NCI-H2227 treated with DMSO at 0.1 percent for 48 hours (cell line): Measurements from ENCODE around the gene KRTAP4-3.
A peak's percentile ranks its signal among the peaks of the same experiment; 100 is the strongest.
"Not testable (repeated sequence)": the region's sequence is repeated elsewhere in the genome, so short reads cannot be mapped to it uniquely, and the experiment has no call there.

Experiments used
- DNase-seq: peaks from one replicate; lab custom pipeline; 2025; lab: John Stamatoyannopoulos, UW

The KRTAP4-3 gene

DNA sequence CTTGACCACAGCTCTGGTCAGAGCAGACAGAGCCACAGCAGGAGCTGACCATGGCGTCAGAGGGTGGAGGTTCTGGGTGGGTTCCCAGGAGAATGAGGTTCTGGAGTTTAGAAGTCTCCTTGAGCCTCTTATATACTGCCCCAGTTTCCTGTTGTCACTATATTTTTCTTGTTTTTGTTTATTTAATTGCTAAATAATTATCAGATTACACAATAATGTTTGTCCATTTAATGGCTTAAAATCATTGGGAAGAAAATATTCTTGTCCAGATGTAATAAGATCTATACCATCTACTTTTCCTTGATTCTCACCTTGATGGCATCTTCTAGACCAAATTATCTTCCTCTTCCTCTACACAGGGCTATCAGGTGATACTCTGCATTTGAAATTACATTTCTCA, at the start of gene KRTAP4-3:
Gene KRTAP4-3, minus strand, starts transcription at position 101 of the 400 bp plus-strand sequence. Its CDS starts 49 bp downstream, at position 52.
- DNase-seq = no peak

DNA sequence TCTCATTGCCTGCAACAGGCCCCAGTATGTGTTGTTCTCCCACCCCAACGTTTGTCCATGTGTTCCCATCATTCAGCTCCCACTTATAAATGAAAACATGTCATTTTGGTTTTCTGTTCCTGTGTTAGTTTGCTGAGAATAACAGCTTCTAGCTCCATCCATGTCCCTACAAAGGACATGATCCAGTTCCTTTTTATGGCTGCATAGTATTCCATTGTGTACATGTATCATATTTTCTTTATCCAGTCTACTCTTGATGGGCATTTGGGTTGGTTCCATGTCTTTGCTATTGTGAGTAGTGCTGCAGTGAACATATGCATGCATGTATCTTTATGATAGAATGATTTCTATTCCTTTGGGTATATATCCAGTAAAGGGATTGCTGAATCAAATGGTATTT, 47.7 kb upstream of the KRTAP4-3 start:
- DNase-seq = no peak

DNA sequence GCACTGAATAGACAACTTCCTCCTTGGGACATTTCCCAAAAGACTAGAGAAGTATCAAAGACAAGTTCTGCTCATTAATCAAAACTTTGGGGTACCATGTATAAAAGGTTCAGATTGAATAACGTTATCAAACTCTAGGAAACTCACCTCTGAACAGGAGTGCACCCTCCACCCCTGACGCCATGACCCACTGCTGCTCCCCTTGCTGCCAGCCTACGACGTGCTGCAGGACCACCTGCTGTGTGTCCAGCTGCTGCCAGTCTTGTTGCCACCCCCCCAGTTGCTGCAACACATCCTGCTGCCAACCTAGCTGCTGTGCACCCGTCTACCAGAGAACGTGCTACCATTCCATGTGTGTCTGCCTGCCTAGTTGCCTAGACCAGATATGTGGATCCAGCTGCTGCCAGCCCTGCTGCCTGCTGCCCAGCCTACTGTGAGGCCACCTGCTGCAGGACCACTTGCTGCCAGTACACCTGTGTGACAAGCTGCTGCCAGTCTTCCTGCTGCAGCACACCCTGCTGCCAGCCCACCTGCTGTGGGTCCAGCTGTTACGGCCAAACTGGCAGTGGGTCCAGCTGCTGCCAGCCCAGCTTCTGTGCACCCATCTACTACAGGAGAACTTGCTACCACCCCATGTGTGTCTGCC, 44.6 kb upstream of the KRTAP4-3 start:
- DNase-seq = no peak

DNA sequence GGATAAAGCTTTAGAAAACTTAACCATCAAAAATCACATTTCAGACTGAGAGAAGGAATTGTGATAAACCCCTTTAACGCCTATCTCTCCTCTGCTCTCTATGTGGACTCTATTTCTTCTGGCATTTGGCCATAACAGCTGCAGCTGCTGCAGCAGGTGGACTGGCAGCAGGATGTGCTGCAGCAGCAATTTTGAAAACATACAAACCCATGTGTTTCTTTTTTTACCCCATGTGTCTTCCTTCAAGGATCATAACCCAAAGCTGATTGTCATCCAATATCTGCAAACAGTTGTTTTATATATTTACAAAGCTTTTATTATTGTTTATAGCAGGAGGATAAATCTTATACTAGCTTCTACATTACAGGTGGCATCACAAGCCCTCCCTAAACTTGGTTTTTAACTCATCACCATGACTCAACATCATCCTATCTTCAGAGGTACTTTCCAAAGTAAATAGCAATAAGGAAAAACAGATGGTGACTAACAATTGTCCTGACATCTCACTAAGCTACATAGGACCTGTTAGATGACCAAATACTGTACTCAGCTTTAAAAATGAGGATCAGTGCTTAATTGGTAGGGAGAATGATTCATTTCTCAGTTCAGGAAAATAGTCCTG, 43.9 kb upstream of the KRTAP4-3 start:
- no peak for DNase-seq

DNA sequence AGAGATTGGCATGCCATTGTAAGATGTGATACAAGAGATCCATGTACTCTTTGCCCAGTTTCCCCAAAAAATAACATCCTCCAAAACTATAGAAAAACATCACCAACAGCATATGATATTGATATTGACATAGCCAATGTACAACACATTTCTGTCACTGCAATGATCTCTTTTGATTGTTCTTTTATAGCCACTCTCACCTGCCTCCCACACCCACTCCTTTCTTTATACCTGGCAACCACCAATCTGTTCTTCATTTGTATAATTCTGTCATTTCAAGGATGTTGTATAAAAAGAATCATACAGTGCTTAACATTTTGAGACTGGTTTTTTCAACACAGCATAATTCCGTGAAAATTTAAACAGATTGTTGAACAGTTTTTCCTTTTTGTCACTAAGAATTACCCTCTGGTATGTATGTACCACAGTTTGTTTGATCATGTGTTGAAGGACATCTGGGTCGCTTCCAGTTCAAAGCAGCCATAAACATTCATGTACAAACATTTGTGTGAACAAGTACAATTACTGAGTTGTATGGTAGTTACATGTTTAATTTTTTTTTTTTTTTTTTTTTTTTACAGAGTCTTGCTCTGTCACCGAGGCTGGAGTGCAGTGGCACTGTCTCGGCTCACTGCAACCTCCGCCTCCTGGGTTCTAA, 31.5 kb upstream of the KRTAP4-3 start:
- DNase-seq = no peak

DNA sequence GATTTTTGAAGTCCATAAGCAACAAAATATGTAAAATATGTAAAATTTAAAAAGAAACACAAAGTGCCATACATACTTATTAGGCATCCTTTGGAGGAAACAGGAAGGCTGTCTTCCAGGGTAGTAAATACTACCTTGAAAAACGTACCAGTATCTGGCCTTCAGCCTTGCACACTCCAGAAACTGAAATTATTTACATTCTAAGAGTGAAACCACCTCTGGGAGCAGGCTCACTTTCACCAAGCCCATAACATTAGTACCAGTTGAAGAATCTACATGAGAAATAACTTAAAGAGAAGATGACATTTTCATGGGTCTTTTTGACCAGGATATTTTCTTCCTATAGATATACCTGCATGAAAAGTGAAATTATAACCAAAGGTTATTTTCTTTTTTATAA, 28.0 kb upstream of the KRTAP4-3 start:
- DNase-seq = no peak

DNA sequence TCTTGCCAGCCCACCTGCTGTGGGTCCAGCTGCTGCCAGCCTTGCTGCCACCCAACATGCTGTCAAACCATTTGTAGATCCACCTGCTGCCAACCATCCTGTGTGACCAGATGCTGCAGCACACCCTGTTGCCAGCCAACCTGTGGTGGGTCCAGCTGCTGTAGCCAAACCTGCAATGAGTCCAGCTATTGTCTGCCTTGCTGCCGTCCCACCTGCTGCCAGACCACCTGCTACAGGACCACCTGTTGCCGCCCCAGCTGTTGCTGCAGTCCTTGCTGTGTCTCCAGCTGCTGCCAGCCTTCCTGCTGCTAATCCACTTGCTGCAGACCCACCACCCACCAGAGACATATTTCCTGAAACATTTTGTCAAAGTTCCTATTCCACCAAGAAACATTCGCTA, 22.3 kb upstream of the KRTAP4-3 start:
- DNase-seq = no peak

DNA sequence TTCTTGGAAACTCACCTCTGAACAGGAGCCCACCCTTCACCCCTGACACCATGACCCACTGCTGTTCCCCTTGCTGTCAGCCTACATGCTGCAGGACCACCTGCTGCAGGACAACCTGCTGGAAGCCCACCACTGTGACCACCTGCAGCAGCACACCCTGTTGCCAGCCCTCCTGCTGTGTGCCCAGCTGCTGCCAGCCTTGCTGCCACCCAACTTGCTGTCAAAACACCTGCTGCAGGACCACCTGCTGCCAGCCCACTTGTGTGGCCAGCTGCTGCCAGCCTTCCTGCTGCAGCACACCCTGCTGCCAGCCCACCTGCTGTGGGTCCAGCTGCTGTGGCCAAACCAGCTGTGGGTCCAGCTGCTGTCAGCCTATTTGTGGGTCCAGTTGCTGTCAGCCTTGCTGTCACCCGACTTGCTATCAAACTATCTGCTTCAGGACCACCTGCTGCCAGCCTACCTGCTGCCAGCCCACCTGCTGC, 21.9 kb upstream of the KRTAP4-3 start, which contains the start of gene KRTAP9-1:
Gene KRTAP9-1, plus strand, starts transcription at position 51 of the 482 bp plus-strand sequence. Its CDS starts 0 bp downstream, at position 51.
- not testable (repeated sequence) for DNase-seq

DNA sequence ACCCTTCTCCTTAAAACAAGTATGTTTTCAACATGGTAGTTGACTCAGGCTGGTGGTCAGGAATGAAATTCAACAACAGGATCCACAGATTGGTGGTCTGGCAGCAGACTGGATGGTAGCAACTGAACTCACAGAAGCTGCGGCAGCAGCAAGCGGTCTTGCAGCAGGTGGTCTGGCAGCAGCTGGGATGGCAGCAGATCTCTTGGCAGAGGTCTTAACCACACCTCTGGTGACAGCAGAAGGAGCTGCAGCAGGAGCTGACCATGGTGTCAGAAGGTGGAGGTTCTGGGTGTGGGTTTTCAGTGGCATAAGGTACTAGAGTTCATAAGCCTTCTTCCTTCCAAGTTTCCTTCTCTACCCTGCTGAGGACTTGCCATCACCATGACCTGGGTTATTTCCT, 18.9 kb upstream of the KRTAP4-3 start:
- no peak for DNase-seq

DNA sequence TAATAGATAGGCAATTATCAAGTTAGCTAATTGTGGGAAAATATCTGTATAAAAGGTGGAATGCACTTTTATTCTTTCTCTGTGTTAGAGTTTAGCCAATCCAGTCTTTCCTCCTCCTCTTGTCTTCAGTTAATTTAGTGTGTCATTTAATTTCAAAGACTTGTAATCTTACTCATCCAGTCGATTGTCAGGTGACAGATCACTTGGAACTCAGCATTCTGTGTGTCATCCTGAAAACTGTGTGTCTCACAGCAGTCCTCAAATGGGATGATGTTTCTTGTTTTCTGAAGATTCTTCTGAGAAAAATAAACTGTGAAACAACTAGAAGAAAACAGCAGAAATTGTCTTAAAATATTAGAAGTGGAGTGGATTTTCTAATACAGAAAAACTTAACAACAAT, 17.0 kb upstream of the KRTAP4-3 start:
- DNase-seq = no peak

DNA sequence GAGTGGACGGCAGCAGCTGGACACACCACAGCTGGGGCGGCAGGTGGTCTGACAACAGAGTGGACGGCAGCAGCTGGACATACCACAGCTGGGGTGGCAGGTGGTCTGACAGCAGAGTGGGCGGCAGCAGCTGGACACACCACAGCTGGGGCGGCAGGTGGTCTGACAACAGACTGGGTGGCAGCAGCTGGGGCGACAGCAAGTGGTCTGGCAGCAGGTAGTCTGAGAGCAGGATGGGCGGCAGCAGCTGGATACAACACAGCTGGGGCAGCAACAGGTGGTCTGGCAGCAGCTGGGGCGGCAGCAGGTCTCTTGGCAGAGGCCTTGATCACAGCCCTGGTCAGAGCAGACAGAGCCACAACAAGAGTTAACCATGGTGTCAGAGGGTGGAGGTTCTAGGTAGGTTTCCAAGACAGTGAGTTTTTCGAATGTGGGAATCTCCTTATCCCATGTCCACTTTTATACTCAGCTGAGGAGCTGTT, 16.5 kb upstream of the KRTAP4-3 start, which contains the start of gene KRTAP4-1:
Gene KRTAP4-1, minus strand, starts transcription at position 432 of the 482 bp plus-strand sequence. Its CDS starts 57 bp downstream, at position 375.
- no peak for DNase-seq

DNA sequence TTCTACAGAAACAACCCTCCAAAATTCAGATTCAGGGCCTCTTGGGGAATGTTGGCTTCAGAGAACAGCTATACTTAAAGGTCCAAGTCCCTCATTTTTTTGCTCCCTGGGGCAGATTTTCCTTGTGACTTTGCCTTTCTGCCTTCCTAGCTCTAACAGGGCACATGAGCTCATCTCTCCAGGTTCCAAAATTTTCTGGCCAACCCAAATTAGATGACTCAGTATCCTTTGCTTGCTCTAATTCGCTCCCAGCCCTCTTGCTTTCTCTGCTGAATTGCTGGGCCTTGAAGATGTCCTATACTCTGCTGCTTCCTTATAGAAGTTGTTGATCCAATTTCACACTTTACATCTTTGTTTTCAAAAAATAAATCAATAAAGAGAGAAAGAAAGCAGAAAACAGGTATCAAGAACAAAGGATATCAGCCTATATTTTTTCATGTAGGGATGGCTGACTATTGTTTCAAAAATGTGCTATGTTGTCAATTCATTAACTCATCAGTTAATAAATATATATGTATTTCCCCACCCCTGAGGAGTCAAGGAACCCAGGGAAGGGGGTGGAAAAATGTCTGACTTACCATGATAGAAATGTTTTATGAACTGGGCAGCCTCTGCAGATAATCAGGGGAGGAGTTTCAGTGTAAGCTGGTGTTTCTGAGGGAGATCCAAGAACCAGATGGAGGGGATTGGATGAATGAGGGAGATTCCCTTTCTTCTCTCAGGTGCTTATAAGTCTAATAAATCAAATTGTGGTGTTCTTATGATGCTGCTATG, 11.0 kb upstream of the KRTAP4-3 start:
- DNase-seq = no peak

DNA sequence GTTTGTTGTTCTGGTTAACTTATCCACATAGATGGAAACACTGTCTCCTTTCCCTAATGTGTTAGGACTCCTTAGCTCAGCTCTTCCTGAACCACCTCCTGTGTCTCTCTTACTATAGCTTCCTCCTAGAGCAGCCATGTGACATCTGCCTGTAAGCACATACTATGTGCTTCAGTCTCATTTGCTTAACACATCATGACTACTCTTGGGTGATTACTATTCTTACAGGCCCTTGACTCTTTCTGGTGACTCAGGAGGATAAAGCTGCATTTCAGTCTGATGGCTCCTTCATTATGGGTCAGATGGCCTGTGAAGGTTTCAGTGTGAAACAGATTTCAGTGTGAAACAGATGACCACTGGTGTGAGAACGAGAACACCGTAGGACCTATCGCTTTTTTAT, 10.3 kb upstream of the KRTAP4-3 start:
- no peak for DNase-seq

DNA sequence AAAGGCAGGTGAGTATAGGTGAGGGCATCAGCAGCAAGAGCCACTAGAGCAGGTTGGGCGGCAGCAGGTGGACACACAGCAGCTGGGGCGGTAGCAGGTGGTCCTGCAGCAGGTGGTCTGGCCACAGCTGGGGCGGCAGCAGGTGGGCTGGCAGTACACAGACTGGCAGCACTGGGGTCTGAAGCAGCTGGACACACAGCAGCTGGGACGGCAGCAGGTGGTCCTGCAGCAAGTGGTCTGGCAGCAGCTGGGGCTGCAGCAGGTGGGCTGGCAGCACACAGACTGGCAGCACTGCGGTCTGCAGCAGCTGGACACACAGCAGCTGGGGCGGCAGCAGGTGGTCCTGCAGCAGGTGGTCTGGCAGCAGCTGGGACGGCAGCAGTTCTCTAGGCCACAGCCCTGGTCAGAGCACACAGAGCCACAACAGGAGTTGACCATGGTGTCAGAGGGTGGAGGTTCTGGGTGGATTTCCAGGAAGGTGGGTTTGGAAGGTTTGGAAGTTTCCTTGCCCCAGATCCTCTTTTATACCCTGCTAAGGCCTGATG, 9.8 kb upstream of the KRTAP4-3 start, which contains the start of gene KRTAP4-2:
Gene KRTAP4-2, minus strand, starts transcription at position 495 of the 545 bp plus-strand sequence. Its CDS starts 57 bp downstream, at position 438.
- DNase-seq = no peak

DNA sequence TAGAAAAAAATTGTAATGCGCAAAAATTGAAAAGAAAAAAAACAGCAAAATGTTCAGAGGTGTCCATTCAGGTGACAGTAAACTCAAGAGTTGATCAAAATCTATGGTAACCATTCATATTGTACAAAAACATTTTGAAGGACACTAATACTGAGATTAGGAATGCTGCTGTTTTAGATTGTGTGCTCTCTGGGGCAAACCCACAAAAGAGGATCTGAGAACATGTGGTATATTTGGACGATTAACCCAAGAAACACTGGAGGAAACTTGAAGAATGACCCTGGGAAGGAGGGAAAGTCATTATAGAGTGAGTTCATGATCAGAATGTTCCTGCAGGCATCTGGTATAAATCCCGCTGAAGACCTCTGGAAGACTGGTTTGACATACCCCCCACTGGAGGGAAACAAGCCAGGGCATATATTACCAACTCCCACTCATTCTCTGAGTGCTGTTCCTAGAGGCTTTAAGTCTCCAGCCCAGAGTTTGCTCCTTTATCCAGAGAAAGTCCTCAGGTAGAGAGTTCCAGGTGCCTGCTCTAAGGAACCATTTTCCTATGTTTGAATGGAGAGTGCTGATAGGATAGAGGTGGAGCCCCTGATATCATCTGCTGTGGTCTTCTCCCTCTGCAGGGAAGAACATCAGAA, 8.8 kb upstream of the KRTAP4-3 start:
- no peak for DNase-seq

DNA sequence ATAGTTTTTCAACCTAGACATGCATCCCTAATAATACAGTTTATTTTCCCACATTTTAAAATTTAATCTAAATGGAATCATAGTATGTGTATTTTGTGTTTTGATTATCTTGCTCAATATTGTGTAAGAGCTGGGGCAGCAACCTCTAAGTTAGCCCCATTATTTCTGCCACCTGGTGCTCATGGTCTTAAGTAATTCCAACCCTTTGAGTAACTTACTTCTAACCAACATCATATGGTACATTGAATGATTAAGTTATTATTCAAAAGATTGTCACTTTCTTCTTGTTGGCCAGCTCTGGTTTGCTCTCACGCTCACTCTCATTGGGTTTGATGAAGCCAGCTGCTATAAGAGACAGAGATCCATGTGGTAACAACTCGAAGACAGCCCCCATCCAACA, 3.9 kb upstream of the KRTAP4-3 start:
- DNase-seq = no peak

DNA sequence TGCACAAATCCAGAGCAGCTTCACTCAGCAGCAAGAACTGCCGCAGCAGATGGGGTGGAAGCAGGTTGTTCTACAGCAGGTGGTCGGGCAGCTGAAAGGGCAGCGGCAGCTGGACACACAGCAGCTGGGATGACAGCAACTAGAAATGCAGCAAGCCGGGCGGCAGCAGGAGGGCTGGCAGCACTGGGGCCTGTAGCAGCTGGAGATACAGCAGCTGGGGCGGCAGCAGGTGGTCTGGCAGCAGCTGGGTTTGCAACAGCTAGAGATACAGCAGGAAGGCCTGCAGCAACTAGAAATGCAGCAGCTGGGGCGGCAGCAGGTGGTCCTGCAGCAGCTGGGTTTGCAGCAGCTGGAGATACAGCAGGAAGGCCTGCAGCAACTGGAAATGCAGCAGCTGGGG, 460 bp downstream of the KRTAP4-3 start:
- DNase-seq = no peak

DNA sequence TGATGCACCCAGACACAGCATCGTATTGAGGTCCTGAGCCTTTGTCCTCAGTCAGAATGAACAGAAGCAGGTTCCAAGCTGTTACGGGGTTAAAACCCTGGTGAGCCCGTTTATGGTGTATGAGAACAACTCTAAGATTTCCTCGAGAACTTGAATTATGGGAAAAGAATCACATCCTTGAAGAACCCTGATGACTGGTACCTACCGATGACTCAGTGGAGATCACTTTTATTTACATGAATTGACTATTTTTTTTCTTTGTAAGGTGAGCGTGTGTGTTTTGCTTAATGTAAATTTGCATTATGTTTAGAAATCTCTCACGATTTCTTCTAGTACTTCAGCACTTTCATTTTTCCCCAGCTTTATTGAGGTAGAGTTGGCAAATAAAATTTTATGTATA, 4.2 kb downstream of the KRTAP4-3 start:
- DNase-seq = no peak

DNA sequence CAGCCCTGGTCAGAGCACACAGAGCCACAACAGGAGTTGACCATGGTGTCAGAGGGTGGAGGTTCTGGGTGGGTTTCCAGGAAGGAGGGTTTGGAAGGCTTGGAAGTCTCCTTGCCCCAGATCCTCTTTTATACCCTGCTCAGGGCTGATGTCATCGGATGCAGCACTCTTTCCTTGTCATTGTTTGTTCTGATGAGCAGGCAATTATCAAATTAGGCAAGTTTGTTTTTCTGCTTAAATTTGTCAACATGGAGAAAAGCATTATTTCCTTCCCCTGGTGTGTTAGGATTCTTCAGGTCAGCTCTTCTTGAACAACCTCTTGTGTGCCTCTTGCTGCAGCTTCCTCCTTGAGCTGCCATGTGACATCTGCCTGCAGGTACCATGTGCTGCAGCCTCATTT, 7.4 kb downstream of the KRTAP4-3 start, which contains the start of gene KRTAP4-4:
Gene KRTAP4-4, minus strand, starts transcription at position 101 of the 400 bp plus-strand sequence. Its CDS starts 57 bp downstream, at position 44.
- no peak for DNase-seq

DNA sequence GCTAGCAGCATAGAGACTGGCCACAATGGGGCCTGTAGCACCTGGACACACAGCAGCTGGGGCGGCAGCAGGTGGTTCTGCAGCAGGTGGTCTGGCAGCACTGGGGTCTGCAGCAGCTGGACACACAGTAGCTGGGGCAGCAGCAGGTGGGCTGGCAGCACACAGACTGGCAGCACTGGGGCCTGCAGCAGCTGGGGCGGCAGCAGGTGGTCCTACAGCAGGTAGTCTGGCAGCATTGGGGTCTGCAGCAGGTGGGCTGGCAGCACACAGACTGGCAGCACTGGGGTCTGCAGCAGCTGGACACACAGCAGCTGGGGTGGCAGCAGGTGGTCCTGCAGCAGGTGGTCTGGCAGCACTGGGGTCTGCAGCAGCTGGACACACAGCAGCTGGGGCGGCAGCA, 7.8 kb downstream of the KRTAP4-3 start:
- not testable (repeated sequence) for DNase-seq

DNA sequence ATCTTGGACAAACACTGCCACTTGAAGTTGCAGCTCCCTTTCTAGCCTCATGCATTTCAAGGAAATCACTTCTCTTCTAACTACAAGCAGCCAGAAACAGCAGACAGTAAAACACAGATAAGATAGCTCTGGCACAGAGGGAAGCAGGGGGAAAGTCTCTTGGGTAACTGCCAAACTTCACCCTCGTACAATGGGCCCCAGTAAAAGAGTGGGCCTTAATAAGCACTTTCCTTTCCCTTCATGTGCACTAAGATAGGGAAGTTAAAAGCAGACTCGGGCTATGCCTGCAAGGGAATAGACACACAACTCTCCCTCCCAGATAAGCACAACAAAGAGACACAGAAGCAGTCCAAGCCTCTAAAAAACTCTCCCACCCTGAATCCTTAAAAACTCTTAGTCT, 14.2 kb downstream of the KRTAP4-3 start:
- peak; percentile 38 for DNase-seq
